ENCODE data around the gene IGIP.

- TF ChIP-seq POLR2A (IDR thresholded peaks at IDR 0.05; ENCODE audit: low read depth, low read length) (no peak), POLR2AphosphoS5 (IDR thresholded peaks at IDR 0.05; ENCODE audit: low read depth, low read length) (no peak), POU2F2 (IDR thresholded peaks at IDR 0.05; ENCODE audit: low read depth, low read length) (no peak), TAF1 (IDR thresholded peaks at IDR 0.05; ENCODE audit: low read depth, low read length) (no peak), SPI1 (IDR thresholded peaks at IDR 0.05; ENCODE audit: low read depth, low read length) (no peak), PAX5 (IDR thresholded peaks at IDR 0.05; ENCODE audit: insufficient read depth, low read length, severe bottlenecking) (no peak)
These were observed 24.5 kb downstream of the IGIP start for GRCh38 chr5:140150201-140150600.
